ENCODE data around the gene MC3R.

Gene MC3R

GRCh38 chr20:56259948-56260347 is 11.4 kb downstream of the MC3R start:
- H3K9me2 ChIP-seq (ENCODE audit: low read depth, low read length) = no peaks in the 10 kb centered on the region
- no peaks in the 10 kb centered on the region for H3F3A ChIP-seq (ENCODE audit: insufficient read depth, low read length)
- H4K20me1 ChIP-seq (ENCODE audit: insufficient read depth, low read length) = no peaks in the 10 kb centered on the region
- TF ChIP-seq EZH2 (IDR thresholded peaks at IDR 0.05; ENCODE audit: borderline replicate concordance, low read length) (no peak), CTCF (IDR thresholded peaks at IDR 0.05; ENCODE audit: low read length) (no peak)
- no peaks in the 10 kb centered on the region for H3K79me2 ChIP-seq (ENCODE audit: insufficient read depth, low read length)
- H3K27me3 ChIP-seq (ENCODE audit: insufficient read depth, low read length) = 0 out of 2 replicates have a peak, but pooled peaks cover 7% of the 10 kb centered on the region
- no peaks in the 10 kb centered on the region for H3K4me1 ChIP-seq (ENCODE audit: insufficient read depth, low read length, severe bottlenecking)
- H3K4me3 ChIP-seq (ENCODE audit: low read depth, low read length, poor library complexity, severe bottlenecking) = no peak overlapping the region
- no peak overlapping the region for H2AFZ ChIP-seq (ENCODE audit: low read length)
- no peaks in the 10 kb centered on the region for H3K36me3 ChIP-seq (ENCODE audit: insufficient read depth, low read length)
- no peak overlapping the region for H3K27ac ChIP-seq (ENCODE audit: low read depth, low read length, poor library complexity, severe bottlenecking)
- H3K9me3 ChIP-seq (ENCODE audit: low read length) = no peaks in the 10 kb centered on the region
- H3K9ac ChIP-seq (ENCODE audit: low read length) = no peak overlapping the region
- no peak overlapping the region for H3K4me2 ChIP-seq (ENCODE audit: low read length)

- TF ChIP-seq CTCF (IDR thresholded peaks at IDR 0.05; ENCODE audit: low read length) = no peak
- no peak for TF ChIP-seq EZH2 (IDR thresholded peaks at IDR 0.05; ENCODE audit: borderline replicate concordance, low read length)
- Histone ChIP-seq H3K4me2 (ENCODE audit: low read length) (no peak overlapping the region), H3K9me2 (ENCODE audit: low read depth, low read length) (no peaks in the 10 kb centered on the region), H3K9ac (ENCODE audit: low read length) (no peak overlapping the region), H3K36me3 (ENCODE audit: insufficient read depth, low read length) (no peaks in the 10 kb centered on the region), H3K4me1 (ENCODE audit: insufficient read depth, low read length, severe bottlenecking) (no peaks in the 10 kb centered on the region), H3K79me2 (ENCODE audit: insufficient read depth, low read length) (no peaks in the 10 kb centered on the region), H3K9me3 (ENCODE audit: low read length) (no peaks in the 10 kb centered on the region), H4K20me1 (ENCODE audit: insufficient read depth, low read length) (no peaks in the 10 kb centered on the region), H3K27ac (ENCODE audit: low read depth, low read length, poor library complexity, severe bottlenecking) (no peak overlapping the region), H3K27me3 (ENCODE audit: insufficient read depth, low read length) (no peaks in the 10 kb centered on the region), H3K4me3 (ENCODE audit: low read depth, low read length, poor library complexity, severe bottlenecking) (no peak overlapping the region), H3F3A (ENCODE audit: insufficient read depth, low read length) (no peaks in the 10 kb centered on the region), H2AFZ (ENCODE audit: low read length) (no peak overlapping the region)
These were observed 20.0 kb downstream of the MC3R start for GRCh38 chr20:56268536-56268935.

- H3K4me2 ChIP-seq (ENCODE audit: low read length) = no peak overlapping the region
- no peak overlapping the region for H3K27ac ChIP-seq (ENCODE audit: low read depth, low read length, poor library complexity, severe bottlenecking)
- no peaks in the 10 kb centered on the region for H3K27me3 ChIP-seq (ENCODE audit: insufficient read depth, low read length)
- H3K4me1 ChIP-seq (ENCODE audit: insufficient read depth, low read length, severe bottlenecking) = no peaks in the 10 kb centered on the region
- TF ChIP-seq CTCF (IDR thresholded peaks at IDR 0.05; ENCODE audit: low read length) = no peak
- no peak for TF ChIP-seq EZH2 (IDR thresholded peaks at IDR 0.05; ENCODE audit: borderline replicate concordance, low read length)
- H3K9me2 ChIP-seq (ENCODE audit: low read depth, low read length) = no peaks in the 10 kb centered on the region
- no peak overlapping the region for H3K4me3 ChIP-seq (ENCODE audit: low read depth, low read length, poor library complexity, severe bottlenecking)
- no peak overlapping the region for H3K9ac ChIP-seq (ENCODE audit: low read length)
- H3K36me3 ChIP-seq (ENCODE audit: insufficient read depth, low read length) = no peaks in the 10 kb centered on the region
- H2AFZ ChIP-seq (ENCODE audit: low read length) = no peak overlapping the region
- H3K79me2 ChIP-seq (ENCODE audit: insufficient read depth, low read length) = no peaks in the 10 kb centered on the region
- no peaks in the 10 kb centered on the region for H3F3A ChIP-seq (ENCODE audit: insufficient read depth, low read length)
- H4K20me1 ChIP-seq (ENCODE audit: insufficient read depth, low read length) = no peaks in the 10 kb centered on the region
- no peaks in the 10 kb centered on the region for H3K9me3 ChIP-seq (ENCODE audit: low read length)
These were observed 23.4 kb downstream of the MC3R start for GRCh38 chr20:56271974-56272373.

Data from OCI-LY1 (cell line).